HepG2 (cell line): ENCODE measurements around the gene ATP8B4. TPM values are rescaled to one million over a fixed set of nuclear protein-coding genes. Genes with fewer than 3 reads are reported as not detected.

Experiments used
- ATAC-seq: fragments of 200-7000 bp; cut with Tn5 transposase; 3 replicates; pipeline ENCODE4 v1.9.1; 2020; ENCODE audit warnings: mild to moderate bottlenecking, moderate library complexity
- BruUV-seq: library from RNA; stranded (reverse); fragments of 400-500 nt; replicated peaks from 2 replicates; lab custom pipeline; 2021; lab: Mats Ljungman, UMichigan
- CTCF ChIA-PET: fragments of 300-600 bp; formaldehyde crosslinking; extraction: SDS; loops from one replicate; lab custom pipeline; 2021; ENCODE audit warnings: low total read pairs, inconsistent platforms, low intra/inter-chr PET ratio; lab: Yijun Ruan, JAX
- POLR2A ChIA-PET: fragments of 350-600 bp; sonication (Branson Sonifier 250); formaldehyde crosslinking; loops from one replicate; lab custom pipeline; 2020; ENCODE audit warnings: antibody characterized with exemption, inconsistent platforms; lab: Yijun Ruan, JAX
- DNase-seq: peaks from one replicate; pipeline ENCODE4 v3.0.0-alpha.2; 2015; ENCODE audit warnings: low spot score
- FAIRE-seq: peaks from 3 replicates; lab custom pipeline; 2011; peaks lifted over from hg19 to GRCh38; lab: Jason Lieb, UNC
- H2AFZ ChIP-seq: one replicate; pipeline ENCODE4 v1.6.1; 2011; ENCODE audit warnings: low read length, inconsistent platforms
- H3K27ac ChIP-seq: fragments of 300-600 bp; 3 replicates; pipeline ENCODE4 v1.8.0; 2011; ENCODE audit warnings: mixed run types, mild to moderate bottlenecking, mixed read lengths, low read length, inconsistent platforms; ENCODE audit not compliant: insufficient read depth; ENCODE audit errors: extremely low read length
- H3K27me3 ChIP-seq, 2 experiments: fragments of 200-600 bp in 1 of 2; 2 replicates in 1 of 2; 3 replicates in 1 of 2; pipeline versions ENCODE4 v1.6.0 to v1.8.0; 2011; ENCODE audit warnings: low read length in 2 of 2, mild to moderate bottlenecking in 2 of 2, moderate library complexity in 2 of 2, inconsistent platforms in 1 of 2; ENCODE audit not compliant: insufficient read depth in 2 of 2, control insufficient read depth in 1 of 2
- H3K36me3 ChIP-seq, 2 experiments: fragments of 200-600 bp in 1 of 2; replicated peaks in 1 of 2; 2 replicates in 1 of 2; 3 replicates in 1 of 2; pipeline versions ENCODE4 v1.5.1 to v1.8.0; 2011; ENCODE audit warnings: low read length in 2 of 2, inconsistent platforms in 1 of 2; ENCODE audit not compliant: insufficient read depth in 2 of 2, control insufficient read depth in 1 of 2
- H3K4me1 ChIP-seq: 2 replicates; pipeline ENCODE4 v1.5.1; 2012; ENCODE audit warnings: low read length, inconsistent platforms; ENCODE audit not compliant: insufficient read depth
- H3K4me2 ChIP-seq: 2 replicates; pipeline ENCODE4 v1.6.0; 2011; ENCODE audit warnings: low read depth, low read length, inconsistent platforms
- H3K4me3 ChIP-seq, 3 experiments: fragments of 200-600 bp in 1 of 3; sonication (generic), shearing (Covaris generic) in 1 of 3; replicated peaks in 1 of 3; 2 replicates each; pipeline ENCODE4 v1.5.1; 2011 to 2016; ENCODE audit warnings: low read length in 3 of 3, inconsistent platforms in 2 of 3, low read depth in 2 of 3, mild to moderate bottlenecking in 2 of 3, control low read depth in 1 of 3, mixed read lengths in 1 of 3; ENCODE audit not compliant: insufficient read depth in 1 of 3
- H3K79me2 ChIP-seq: one replicate; pipeline ENCODE4 v1.6.1; 2011; ENCODE audit warnings: low read length, inconsistent platforms; ENCODE audit not compliant: insufficient read depth
- H3K9ac ChIP-seq: 2 replicates; pipeline ENCODE4 v1.6.0; 2011; ENCODE audit warnings: mild to moderate bottlenecking, low read depth, low read length, inconsistent platforms; ENCODE audit not compliant: insufficient read depth
- H3K9me3 ChIP-seq: 2 replicates; pipeline ENCODE4 v1.5.1; 2012; ENCODE audit warnings: mild to moderate bottlenecking, low read length
- H4K20me1 ChIP-seq: 2 replicates; pipeline ENCODE4 v1.6.0; 2011; ENCODE audit warnings: inconsistent platforms, mild to moderate bottlenecking, low read length, moderate library complexity; ENCODE audit not compliant: insufficient read depth
- CAMTA2 ChIP-seq: sonication (generic); formaldehyde crosslinking; IDR thresholded peaks from 2 replicates; pipeline ENCODE4 v1.4.0; 2020; ENCODE audit warnings: mild to moderate bottlenecking, missing genetic modification reagents, borderline replicate concordance
- ETV5 ChIP-seq: IDR thresholded peaks from 2 replicates; pipeline ENCODE4 v1.6.1; 2018; ENCODE audit warnings: missing biosample characterization, missing genetic modification reagents, inconsistent platforms, borderline replicate concordance
- MEIS2 ChIP-seq: sonication (generic); formaldehyde crosslinking; IDR thresholded peaks from 2 replicates; pipeline ENCODE4 v1.9.0; 2021; ENCODE audit warnings: mild to moderate bottlenecking, missing genetic modification reagents
- NCOA2 ChIP-seq: sonication (generic); formaldehyde crosslinking; IDR thresholded peaks from 2 replicates; pipeline ENCODE4 v1.8.0; 2022; ENCODE audit warnings: inconsistent platforms
- PAF1 ChIP-seq: IDR thresholded peaks from 2 replicates; pipeline ENCODE4 v1.6.1; 2016; ENCODE audit warnings: missing genetic modification reagents, missing compliant biosample characterization
- PRMT3 ChIP-seq: sonication (generic); formaldehyde crosslinking; IDR thresholded peaks from 2 replicates; pipeline ENCODE4 v1.8.1; 2022; ENCODE audit warnings: low read depth, mild to moderate bottlenecking, moderate library complexity, missing genetic modification reagents, borderline replicate concordance
- THAP8 ChIP-seq: sonication (generic); formaldehyde crosslinking; IDR thresholded peaks from 2 replicates; pipeline ENCODE4 v1.5.1; 2020; ENCODE audit warnings: missing genetic modification reagents, mild to moderate bottlenecking, borderline replicate concordance
- U2AF2 ChIP-seq: fragments of 200-400 bp; formaldehyde crosslinking; IDR thresholded peaks from 2 replicates; pipeline ENCODE4 v1.6.1; 2017; ENCODE audit warnings: low read depth, mild to moderate bottlenecking, low read length
- ZNF275 ChIP-seq: sonication (generic); formaldehyde crosslinking; IDR thresholded peaks from 2 replicates; pipeline ENCODE4 v1.8.0; 2022; ENCODE audit warnings: missing genetic modification reagents, mild to moderate bottlenecking, inconsistent platforms, borderline replicate concordance
- ZNF333 ChIP-seq: sonication (generic); formaldehyde crosslinking; IDR thresholded peaks from 2 replicates; pipeline ENCODE4 v1.4.0; 2020; ENCODE audit warnings: mild to moderate bottlenecking, missing genetic modification reagents, borderline replicate concordance
- ZNF383 ChIP-seq: sonication (generic); formaldehyde crosslinking; IDR thresholded peaks from 2 replicates; pipeline ENCODE4 v1.4.0; 2020; ENCODE audit warnings: missing genetic modification reagents, mild to moderate bottlenecking, borderline replicate concordance
- ZNF781 ChIP-seq: sonication (generic); formaldehyde crosslinking; IDR thresholded peaks from 2 replicates; pipeline ENCODE4 v1.5.1; 2020; ENCODE audit warnings: borderline replicate concordance, mild to moderate bottlenecking, missing genetic modification reagents; ENCODE audit errors: not compliant biosample characterization
- WGBS: methylation state at CpG from one replicate; pipeline ENCODE4 v1.1.6; 2017; ENCODE audit warnings: low lambda C conversion rate; 5-methylcytosine and 5-hydroxymethylcytosine counted together
- in situ Hi-C: cut with HindIII; loops from 2 replicates; pipeline ENCODE4 v1.10.0; 2017; ENCODE audit warnings: low pct_unique_long_range_greater_than_20kb; ENCODE audit not compliant: extremely low pct_ligation_motif_present
- intact Hi-C: fragments of 100-400 bp; cut with micrococcal nuclease; formaldehyde crosslinking; loops from one replicate; pipeline ENCODE4 v1.10.0; 2022; ENCODE audit not compliant: unreplicated experiment
- polyA plus RNA-seq, 8 experiments: library from polyadenylated mRNA; depleted of rRNA in 3 of 8; stranded (reverse) in 7 of 8; unstranded in 1 of 8; fragments of >200 nt; fragmentation: Illumina TruSeq in 4 of 8; extraction: Trizol in 4 of 8; gene quantifications; 2 replicates each; pipeline versions ENCODE4 v1.2.1 to v1.2.3, GENCODE V29; 2011 to 2016; ENCODE audit warnings: low read depth in 4 of 8, missing spikeins in 1 of 8, mixed read lengths in 1 of 8; ENCODE audit not compliant: insufficient read depth in 1 of 8
- total RNA-seq, 5 experiments: library from RNA; depleted of rRNA; stranded (reverse); fragments of >200 nt; fragmentation: Illumina TruSeq; extraction: Trizol; gene quantifications; 2 replicates each; pipeline ENCODE4 v1.2.3, GENCODE V29; 2016; ENCODE audit warnings: low read depth in 1 of 5
- TF ChIP-seq, protein P1 (sequence below): sonication (generic); formaldehyde crosslinking; IDR thresholded peaks from 2 replicates; pipeline ENCODE4 v1.8.1; 2022; ENCODE audit warnings: low read depth, mild to moderate bottlenecking, missing genetic modification reagents
- TF ChIP-seq, protein P2 (sequence below): sonication (generic); formaldehyde crosslinking; IDR thresholded peaks from 2 replicates; pipeline ENCODE4 v1.4.0; 2020; ENCODE audit warnings: missing genetic modification reagents, borderline replicate concordance

The ATP8B4 gene
- total and polyA plus RNA-seq, 2 of the 13 experiments (the other 11 are each of a cell fraction or from before 2014, with no cell fraction given): 0.24 to 0.69 TPM

GRCh38 chr15:49809894-49810609, 309.0 kb downstream of the ATP8B4 start:
- Histone ChIP-seq H3K9me3 (no peaks in the 10 kb centered on the region), H3K79me2 (no peaks in the 10 kb centered on the region), H3K4me3 (no peak overlapping the region), H3K9ac (no peak overlapping the region), H3K27me3 (no peaks in the 10 kb centered on the region), H4K20me1 (no peaks in the 10 kb centered on the region), H2AFZ (no peak overlapping the region), H3K36me3 (no peaks in the 10 kb centered on the region), H3K27ac (no peak overlapping the region), H3K4me1 (no peaks in the 10 kb centered on the region), H3K4me2 (no peak overlapping the region)
- ChIA-PET CTCF (no interaction called here), POLR2A (no interaction called here)
- FAIRE-seq: no peak
- no peak for ATAC-seq
- BruUV-seq: no TSS peak
- in situ Hi-C loops: no loop called here
- intact Hi-C loops: no loop called here
- no peak for DNase-seq
- 3% methylated on average over 2 of the region's 2 CpGs for WGBS
- TF ChIP-seq ZNF781 (no peak), ZNF333 (CRISPR knock-in tag) (no peak), ETV5 (no peak), ZNF275 (CRISPR knock-in tag) (no peak), THAP8 (no peak), NCOA2 (CRISPR knock-in tag) (no peak), MEIS2 (no peak), ZNF383 (CRISPR knock-in tag) (no peak), PAF1 (CRISPR knock-in tag) (no peak), CAMTA2 (CRISPR knock-in tag) (no peak), PRMT3 (CRISPR knock-in tag) (no peak), U2AF2 (no peak)
- TF ChIP-seq, protein P1, sequence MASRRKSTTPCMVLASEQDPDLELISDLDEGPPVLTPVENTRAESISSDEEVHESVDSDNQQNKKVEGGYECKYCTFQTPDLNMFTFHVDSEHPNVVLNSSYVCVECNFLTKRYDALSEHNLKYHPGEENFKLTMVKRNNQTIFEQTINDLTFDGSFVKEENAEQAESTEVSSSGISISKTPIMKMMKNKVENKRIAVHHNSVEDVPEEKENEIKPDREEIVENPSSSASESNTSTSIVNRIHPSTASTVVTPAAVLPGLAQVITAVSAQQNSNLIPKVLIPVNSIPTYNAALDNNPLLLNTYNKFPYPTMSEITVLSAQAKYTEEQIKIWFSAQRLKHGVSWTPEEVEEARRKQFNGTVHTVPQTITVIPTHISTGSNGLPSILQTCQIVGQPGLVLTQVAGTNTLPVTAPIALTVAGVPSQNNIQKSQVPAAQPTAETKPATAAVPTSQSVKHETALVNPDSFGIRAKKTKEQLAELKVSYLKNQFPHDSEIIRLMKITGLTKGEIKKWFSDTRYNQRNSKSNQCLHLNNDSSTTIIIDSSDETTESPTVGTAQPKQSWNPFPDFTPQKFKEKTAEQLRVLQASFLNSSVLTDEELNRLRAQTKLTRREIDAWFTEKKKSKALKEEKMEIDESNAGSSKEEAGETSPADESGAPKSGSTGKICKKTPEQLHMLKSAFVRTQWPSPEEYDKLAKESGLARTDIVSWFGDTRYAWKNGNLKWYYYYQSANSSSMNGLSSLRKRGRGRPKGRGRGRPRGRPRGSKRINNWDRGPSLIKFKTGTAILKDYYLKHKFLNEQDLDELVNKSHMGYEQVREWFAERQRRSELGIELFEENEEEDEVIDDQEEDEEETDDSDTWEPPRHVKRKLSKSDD (CRISPR knock-in tag): no peak
- TF ChIP-seq, protein P2, sequence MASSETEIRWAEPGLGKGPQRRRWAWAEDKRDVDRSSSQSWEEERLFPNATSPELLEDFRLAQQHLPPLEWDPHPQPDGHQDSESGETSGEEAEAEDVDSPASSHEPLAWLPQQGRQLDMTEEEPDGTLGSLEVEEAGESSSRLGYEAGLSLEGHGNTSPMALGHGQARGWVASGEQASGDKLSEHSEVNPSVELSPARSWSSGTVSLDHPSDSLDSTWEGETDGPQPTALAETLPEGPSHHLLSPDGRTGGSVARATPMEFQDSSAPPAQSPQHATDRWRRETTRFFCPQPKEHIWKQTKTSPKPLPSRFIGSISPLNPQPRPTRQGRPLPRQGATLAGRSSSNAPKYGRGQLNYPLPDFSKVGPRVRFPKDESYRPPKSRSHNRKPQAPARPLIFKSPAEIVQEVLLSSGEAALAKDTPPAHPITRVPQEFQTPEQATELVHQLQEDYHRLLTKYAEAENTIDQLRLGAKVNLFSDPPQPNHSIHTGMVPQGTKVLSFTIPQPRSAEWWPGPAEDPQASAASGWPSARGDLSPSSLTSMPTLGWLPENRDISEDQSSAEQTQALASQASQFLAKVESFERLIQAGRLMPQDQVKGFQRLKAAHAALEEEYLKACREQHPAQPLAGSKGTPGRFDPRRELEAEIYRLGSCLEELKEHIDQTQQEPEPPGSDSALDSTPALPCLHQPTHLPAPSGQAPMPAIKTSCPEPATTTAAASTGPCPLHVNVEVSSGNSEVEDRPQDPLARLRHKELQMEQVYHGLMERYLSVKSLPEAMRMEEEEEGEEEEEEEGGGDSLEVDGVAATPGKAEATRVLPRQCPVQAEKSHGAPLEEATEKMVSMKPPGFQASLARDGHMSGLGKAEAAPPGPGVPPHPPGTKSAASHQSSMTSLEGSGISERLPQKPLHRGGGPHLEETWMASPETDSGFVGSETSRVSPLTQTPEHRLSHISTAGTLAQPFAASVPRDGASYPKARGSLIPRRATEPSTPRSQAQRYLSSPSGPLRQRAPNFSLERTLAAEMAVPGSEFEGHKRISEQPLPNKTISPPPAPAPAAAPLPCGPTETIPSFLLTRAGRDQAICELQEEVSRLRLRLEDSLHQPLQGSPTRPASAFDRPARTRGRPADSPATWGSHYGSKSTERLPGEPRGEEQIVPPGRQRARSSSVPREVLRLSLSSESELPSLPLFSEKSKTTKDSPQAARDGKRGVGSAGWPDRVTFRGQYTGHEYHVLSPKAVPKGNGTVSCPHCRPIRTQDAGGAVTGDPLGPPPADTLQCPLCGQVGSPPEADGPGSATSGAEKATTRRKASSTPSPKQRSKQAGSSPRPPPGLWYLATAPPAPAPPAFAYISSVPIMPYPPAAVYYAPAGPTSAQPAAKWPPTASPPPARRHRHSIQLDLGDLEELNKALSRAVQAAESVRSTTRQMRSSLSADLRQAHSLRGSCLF (CRISPR knock-in tag): no peak
